HG03066 (cell line): ENCODE results near the gene DCAF6.
A peak's percentile ranks its signal among the peaks of the same experiment; 100 is the strongest.

Experiments used
- ATAC-seq: cut with Tn5 transposase; IDR thresholded peaks from one replicate; pipeline ENCODE4 v1.9.1; 2021; ENCODE audit warnings: low read depth; ENCODE audit not compliant: unreplicated experiment

The DCAF6 gene

DNA sequence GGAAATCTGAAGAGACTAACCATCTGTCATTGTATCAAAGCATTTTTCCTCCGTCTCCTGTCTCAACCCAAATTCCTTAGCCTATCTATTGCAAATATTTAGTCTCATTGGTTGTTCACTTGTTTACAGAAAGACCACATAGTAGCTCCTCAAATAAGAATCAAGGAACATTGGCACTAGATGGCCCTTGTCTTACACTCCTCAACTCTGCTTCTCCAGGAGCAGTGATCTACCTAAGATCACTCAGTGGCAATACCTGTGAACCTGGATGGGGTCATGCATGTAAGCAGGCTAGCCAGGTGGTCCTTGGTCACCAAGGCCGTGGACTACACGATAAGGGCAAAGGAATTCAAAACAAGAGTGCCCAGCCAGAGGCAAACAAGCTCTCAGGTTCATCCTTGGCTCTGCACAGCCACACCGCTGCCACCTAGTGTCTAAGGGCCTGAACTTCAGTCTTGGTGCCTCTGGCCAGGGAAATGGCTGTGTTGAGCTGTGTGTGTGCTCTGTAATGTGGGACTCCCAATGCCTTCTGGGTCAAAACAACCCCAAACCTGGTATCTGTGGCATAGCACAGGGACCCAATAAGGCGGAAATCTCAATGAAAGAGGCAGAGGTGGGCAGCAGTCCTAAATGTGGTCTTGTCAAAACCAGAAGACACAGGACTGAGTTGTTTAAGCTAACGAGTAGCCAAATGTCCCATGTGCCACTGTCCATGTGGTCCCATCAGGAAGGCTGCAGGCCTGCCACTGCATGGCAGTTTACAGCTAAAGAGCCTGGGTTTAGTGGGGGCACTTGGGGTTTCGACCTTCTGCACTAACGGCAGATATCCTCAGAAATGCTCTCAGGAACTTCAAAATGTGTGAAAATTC lies 145.8 kb downstream of the DCAF6 start:
- peak; percentile 74 for ATAC-seq

DNA sequence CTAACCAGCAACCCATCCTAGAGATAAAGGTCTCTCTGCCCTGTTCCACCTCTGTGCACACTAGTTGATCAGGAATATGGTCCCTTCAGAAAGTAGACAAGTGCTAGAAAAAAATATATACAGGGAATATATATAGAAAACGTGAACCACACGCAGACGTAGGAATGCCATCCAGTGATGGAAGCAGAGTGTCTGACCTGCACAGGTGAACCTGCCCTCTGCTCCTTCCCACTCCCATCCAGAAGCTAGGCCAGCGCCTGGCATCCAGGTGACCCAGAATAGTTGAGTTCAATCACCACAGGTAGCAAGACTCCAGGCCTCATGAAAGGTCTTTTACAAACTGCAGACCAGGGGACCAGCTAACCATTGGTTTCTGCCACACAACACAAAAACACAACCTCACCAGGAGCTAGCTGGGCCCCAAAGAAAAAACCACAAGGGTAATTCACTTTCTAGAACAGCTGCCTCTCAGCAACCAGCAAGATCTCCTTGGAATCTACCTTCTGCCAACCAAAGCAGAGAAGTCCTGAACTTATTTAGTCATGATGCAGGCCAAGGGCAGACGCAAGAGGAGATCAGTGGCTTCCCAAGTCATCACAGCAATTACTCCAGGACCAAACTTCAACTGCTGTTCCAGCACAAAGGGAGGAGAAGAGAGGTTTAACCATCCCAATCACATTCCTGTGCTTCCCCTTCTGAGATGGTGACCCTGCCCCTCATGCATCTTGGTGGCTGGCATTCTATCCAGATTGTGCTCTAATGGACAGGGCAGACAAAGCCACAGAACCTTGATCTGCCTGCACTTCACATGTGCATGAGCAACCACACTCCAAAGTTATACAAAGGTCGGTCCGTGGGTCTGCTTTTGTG lies 147.2 kb downstream of the DCAF6 start:
- no peak for ATAC-seq

DNA sequence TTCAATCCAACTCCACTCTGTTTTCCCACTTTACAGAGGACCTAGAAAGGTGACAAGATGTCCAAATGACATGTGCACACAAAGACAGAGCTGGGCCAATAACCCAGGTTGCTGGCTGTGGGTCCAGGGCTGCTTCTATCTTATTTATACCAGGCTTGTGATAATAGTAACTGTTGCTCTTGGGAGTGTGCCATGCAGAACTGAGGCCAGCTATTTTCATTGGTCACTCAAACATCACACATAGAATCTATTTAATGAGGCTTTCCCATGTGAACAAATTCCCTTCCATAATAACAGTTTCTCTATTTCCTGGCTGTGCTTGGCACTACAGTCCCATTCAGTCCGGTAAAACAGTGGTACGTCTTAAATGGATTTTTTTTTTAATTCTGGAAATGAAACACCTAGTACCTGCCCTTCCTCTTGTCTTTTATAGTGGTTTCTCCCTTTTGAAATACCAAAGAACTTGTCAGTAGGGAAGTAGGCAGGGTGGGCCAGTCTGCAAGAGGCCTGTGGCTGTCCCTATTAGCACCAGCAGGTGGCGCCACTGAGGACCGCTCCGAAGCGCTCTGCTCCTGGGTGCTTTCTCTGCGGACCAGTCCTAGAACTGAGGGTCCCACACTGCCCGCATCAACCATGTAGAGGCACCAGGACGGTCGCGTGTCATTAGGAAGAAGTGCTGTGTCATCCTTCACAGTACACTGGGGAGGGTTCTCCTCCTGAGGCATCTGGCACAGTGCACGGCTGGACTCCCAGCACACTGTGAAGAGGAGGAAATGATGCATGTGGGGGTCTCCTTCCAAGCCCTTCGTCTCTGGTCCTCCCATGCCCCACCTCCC lies 148.1 kb downstream of the DCAF6 start:
- ATAC-seq = peak; percentile 54

DNA sequence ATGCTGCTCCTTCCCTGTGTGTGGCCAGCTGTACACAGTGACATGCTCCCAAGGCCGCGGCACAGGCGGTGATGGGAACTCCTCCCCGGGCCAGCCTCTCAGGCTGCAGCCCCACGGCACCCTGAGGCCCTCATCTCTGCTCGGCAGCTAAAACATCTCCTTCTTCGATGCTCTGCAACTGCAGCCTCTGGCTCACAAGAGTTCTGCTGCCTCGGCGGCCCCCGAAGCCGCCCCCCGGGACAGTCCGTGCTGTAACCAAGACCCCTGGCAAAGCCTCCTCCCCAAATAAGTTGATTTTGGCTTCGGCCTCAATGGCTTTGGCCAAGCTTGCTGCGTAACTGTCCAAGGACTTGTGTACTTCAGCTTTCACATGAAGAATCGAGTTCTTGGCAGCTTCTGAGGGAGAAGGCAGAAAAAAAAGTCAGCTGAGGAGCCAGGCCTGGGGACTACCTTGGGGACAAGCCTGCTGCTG lies 149.0 kb downstream of the DCAF6 start:
- no peak for ATAC-seq

DNA sequence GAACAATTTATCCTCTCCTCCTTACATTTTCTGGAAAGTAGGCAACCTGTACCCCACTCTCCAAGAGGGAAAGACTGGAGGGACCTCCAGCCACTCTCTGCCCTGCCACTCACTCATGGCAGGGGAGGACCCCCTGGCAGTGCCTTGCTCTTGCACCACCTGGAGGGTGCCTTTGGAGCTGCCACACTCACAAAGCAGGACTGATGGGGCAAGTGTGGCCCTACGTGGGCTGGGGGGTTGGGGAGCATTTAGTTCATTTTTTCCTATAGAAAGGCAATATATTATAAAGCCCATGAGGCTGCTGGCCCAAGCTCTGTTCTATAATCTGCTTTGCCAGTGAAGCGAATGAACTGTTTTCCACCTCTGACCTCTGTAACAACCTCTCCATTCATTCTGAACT lies 150.0 kb downstream of the DCAF6 start:
- no peak for ATAC-seq

DNA sequence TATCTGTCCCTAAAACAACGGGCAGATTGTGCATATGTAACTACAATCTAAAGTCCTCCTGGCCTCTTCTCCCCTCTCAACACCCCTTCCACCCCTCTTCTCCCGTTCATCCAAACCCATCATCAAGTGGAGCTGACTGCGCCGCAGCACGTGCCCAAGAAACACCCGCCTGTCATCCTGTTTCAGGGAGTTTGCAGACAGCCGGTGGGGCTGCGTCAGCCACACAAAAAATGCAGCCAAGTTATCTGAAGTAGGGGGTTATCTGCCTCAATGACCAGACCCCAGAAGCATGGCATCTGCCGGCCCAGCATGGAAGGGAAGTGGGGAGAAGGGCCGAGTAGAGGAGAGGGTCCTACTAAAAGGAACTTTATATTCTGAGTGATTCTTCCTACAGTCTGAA lies 151.2 kb downstream of the DCAF6 start:
- no peak for ATAC-seq

DNA sequence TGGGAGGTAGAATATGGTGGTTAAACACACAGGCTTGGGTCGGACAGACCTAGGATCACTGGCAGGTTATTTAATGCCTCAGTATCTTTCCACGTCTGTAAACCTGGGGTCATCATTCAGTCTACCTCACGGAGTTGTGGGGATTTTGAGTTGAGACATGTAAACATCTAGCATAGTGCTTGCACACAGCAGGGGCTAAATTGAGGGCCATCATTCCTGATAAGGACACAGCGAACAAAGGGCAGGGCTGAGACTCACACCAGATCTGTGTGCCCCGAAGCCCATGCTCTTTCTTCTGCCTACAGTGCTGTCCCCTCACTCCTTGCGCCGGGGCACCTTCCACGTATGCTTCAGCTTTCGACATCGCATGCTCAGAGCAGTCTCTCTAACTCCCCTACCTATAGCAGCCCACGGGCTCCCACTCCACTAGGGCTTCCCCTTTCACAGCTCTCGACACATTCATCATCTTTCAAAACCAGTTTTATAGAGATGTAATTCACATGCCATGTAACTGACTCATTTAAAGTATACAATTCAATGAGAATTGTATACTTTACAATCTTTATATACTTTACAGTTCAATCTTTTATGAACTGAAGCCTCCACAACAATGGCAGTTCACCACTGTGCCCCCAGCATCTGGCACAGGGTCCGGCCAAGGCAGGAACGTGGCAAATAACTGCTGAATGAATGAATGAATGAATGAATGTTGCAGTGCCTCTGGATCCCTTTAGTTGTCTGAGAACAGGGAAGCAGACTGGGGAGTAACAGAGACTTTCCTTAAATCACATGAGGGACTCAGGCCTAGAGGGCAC lies 152.2 kb downstream of the DCAF6 start:
- no peak for ATAC-seq

DNA sequence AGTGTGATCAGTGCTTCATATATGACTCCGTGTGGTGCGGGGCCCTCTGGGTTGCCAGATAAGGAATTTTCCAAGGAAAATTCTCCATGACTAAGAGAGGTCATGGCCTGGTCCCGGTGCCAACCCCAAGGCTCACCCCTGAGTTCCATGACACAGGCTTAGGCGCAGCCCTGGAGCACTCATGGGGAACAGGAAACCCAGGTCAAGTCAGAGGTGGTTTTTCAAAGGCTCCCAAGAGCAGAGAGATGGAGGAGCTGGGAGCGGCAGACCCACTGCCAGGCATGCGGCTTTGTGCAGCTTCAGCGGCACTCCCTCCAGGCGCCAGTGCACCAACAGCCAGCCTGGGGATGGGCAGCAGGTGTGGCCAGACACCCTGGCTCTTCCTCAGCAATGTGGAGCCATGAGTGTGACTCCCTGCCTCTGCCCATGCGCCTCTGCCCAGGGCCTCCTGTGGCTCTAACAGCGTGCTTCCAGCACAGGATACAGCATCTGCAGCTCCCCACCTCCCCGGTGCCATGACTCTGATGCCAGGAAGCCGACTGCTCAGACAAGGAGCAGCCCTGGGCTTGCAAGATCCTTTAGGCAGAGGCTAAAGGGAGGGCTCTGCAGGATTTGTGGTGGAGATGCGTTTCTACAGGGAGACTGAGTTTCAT lies 153.0 kb downstream of the DCAF6 start:
- ATAC-seq = no peak

DNA sequence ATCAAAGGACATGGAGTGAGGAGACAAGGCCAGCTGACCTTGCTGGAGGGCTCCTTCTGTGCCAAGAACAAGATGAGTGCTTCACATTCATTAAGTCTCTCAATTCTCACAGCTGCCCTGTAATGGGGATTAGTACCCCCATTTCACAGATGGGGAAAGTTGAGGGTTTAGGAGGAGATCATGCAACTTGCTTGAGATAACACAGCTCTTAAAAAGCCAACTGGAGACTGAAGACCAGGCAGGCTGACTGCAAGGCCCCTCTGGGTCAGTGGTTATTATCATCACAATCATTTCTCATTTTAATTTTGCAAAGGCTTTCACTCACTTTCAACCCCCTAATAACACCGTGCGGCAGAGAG lies 153.5 kb downstream of the DCAF6 start:
- ATAC-seq = no peak

DNA sequence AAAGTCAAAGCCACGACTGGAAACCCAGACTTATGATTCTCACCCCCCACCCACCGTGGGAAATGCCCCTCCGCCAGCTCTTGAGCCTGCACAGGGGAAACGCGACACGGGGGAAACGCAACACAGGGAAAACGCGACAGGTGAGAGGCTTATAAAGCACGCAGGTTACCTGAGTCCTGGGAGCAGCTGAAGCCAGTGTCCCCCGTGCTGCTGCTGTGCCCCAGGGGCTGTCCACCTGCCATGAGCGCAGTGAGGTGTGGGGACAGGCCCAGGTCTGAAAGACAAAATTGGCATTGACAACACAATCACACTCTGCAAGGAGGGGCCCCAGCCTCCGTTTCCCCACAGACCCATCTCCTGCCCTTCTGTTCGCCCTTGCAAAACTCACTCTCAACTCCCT lies 153.9 kb downstream of the DCAF6 start:
- ATAC-seq = no peak

DNA sequence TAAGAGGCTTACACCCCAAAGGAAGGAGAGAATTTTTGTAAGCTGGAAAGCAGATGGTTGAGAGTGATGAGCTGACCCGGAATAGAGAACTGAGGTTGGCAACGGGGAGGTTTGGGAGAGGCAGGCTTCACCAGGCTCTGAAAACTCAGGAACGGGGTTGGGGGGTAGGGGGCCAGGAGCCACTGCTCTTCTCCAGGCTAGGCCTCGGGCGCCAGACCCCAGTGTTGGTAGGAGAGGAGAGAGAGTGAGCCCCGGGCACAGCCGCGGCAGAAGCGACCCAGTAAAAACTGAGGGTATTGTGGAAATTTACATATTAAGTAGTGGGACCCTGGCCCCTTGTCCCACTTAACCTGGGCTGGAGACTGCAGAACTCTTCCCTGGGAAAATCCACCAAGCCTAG lies 154.6 kb downstream of the DCAF6 start:
- ATAC-seq = no peak

DNA sequence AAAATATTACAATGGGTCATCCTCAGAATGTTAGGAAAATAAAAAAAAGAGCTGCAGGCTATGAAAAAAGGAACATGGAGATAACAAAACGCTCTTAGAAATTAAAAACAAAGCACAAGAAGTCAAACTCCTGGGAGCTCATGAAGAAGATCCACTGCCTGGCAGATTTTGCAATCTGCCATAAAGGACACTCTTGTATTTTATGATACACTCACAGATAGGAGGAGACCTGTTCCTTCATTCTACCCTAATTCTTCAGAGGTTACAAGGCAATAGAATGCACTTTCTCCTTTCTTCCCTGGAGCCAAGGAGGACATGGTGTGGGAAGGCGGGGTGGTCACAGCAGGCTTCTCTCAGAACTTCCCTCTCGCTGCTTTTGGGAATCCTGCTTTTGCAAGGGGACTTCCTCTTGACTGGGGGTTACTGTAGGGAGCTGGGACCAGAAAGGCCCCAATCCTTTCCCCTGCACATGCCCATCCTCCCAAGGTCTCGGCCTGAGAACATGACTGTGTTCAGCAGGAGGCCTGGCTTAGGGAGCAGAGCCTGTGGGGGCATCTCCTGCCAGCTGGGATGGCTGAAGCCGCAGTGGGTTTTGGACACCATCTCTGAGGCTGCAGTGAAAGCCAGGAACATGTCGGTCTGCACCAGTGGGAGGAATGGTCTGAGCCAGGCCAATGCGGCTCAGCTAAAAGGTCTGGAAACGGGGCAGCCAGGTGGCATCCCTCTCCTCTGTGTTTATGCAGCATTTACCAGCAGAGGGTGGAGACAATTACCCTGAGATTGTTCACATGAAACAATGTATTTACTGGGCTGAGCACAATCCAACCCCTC lies 155.5 kb downstream of the DCAF6 start:
- ATAC-seq = no peak

DNA sequence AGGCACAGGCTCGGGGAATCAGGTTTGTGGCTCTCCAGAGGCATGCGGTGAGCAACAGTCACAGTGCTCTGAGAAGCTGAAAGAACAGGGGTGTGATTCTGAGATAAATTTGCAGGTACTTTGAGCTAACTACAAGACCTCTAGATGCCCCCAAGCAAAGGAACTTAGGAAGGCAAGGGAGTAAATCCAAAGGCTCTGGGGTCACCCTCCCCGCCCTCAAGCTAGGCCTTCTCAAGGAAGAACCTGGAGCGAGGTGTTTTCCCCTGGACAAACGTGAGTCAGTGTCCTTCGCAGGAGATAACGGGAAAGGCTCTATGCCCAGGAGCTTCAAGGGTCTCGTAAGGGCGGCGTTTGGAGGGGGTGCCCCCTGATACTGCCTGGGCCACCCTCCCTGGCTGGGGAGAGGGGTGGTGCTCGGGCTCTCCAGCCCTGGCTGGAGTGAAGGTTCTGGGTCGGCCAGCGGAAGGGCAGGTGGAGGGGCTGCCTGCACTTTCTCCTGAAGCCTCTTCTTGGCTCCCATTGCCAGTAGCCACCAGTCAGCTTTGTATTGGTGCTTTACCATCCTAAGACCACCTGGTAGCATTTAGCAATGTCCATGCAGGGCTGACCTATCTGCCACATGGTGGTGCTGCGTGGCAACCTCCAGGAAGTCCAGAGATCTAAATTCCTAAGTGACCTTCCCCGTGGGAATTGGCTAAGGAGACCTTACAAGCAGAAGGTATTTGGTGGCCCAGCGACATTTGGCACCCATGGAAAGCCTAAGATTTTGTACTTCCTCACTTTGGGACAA lies 156.3 kb downstream of the DCAF6 start:
- no peak for ATAC-seq

DNA sequence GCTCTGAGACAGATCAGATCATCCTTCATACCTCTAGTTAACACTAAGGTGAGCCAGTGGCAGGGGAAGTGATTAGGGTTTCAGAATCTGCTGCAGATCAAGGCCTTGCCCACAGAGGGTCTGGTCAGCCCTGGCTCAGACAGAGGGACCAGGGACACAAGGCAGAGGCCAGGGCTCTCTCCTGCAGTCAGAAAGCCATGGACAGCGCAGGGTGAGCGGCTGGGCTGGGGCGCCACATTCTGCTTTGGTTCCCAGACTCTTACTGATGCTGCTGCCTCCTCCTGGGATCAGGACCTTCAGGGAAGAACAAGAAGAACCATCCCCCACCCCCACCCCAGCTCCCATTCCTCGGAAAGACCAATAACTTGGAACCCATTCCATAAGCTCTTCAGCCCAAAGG lies 157.1 kb downstream of the DCAF6 start:
- no peak for ATAC-seq

DNA sequence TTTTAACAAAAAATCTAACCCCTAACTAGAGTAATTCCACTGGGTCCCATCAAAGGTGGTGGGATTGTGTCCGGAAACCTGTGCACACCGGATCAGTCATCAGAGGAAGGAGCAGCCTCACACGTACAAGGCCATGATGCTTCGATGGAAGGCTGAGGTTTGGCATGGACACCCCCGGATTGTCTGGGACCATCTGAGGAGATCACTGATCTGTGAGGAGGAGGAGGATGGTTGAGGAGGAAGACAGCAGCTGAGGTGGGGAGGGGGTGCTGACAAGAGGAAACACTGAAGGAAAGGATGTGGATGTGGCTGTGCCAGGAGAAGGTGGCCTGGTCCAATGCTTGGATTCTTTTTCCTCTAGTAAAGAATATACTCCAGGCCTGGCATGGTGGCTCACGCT lies 159.0 kb downstream of the DCAF6 start:
- no peak for ATAC-seq

DNA sequence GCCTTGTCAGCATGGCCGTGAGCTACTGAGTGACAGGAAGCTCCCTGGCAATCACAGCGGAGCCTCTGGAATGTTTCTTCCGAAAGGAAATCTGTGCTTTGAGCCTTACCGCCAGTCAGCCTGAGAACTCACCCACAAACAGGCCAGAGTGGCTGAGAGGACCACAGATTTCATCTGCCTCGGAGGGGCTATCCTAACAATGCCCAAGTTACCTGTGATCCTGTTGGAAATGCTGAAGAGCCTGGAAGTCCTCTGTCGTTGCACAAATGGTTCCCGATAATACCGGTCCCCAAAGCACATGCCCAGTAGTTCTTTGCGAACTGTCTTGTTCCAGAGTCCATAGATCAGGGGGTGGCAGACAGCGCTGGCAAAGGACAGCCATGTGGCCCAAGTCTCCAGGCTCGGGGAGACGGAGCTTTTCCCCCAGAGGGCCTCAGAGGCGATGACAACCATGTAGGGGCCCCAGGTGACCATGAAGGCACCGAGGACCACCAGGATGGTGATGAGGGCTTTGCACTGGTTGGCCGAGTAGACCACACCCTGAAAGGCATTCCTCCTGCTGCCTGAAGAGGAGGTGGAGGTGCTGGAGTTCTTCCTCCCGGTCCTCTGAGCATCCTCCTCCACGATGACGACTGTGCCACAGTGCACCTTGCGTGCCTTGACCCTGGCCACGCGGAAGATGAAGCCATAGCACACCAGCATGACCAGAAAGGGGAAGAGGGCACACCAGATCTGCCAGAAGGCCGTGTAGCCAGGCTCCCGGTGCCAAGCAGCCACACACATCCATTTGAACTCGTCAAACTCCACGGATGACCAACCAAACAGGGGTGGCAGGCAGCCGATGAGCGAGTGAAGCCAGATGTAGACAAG lies 160.0 kb downstream of the DCAF6 start:
- ATAC-seq = no peak
